ENCODE measurements around the gene ST7.

Gene ST7

DNA sequence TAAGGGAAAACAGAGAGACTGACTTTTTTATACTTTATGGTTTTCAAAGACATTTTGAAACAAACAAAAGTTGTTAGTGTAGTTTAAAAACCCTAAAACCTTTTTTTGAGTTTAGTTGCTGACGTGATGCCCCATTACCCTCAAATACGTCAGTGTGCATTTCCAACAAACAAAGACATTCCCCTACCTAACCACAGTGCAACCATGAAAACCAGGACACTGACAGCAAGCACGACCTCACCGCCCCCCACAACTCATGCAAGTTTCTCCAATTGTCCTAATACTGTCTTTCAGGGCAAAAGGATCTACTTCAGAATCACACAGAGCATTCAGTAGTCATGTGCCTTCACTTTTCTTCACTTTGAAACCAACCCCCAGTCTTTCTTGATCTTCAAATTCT lies 294.5 kb downstream of the ST7 start:
- no peak overlapping the region for H3K4me3 ChIP-seq (ENCODE audit: low read depth, low read length)
- TF ChIP-seq, protein P1, sequence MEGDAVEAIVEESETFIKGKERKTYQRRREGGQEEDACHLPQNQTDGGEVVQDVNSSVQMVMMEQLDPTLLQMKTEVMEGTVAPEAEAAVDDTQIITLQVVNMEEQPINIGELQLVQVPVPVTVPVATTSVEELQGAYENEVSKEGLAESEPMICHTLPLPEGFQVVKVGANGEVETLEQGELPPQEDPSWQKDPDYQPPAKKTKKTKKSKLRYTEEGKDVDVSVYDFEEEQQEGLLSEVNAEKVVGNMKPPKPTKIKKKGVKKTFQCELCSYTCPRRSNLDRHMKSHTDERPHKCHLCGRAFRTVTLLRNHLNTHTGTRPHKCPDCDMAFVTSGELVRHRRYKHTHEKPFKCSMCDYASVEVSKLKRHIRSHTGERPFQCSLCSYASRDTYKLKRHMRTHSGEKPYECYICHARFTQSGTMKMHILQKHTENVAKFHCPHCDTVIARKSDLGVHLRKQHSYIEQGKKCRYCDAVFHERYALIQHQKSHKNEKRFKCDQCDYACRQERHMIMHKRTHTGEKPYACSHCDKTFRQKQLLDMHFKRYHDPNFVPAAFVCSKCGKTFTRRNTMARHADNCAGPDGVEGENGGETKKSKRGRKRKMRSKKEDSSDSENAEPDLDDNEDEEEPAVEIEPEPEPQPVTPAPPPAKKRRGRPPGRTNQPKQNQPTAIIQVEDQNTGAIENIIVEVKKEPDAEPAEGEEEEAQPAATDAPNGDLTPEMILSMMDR (IDR thresholded peaks at IDR 0.05; ENCODE audit: low read depth, low read length) = no peak

- TF ChIP-seq, protein P1 (IDR thresholded peaks at IDR 0.05; ENCODE audit: low read depth, low read length) = no peak
- no peak overlapping the region for H3K4me3 ChIP-seq (ENCODE audit: low read depth, low read length)
These were observed 295.5 kb downstream of the ST7 start for GRCh38 chr7:117248829-117249228.

- H3K4me3 ChIP-seq (ENCODE audit: low read depth, low read length) = no peak overlapping the region
- TF ChIP-seq, protein P1 (IDR thresholded peaks at IDR 0.05; ENCODE audit: low read depth, low read length) = no peak
These were observed 296.4 kb downstream of the ST7 start for GRCh38 chr7:117249696-117250095.

DNA sequence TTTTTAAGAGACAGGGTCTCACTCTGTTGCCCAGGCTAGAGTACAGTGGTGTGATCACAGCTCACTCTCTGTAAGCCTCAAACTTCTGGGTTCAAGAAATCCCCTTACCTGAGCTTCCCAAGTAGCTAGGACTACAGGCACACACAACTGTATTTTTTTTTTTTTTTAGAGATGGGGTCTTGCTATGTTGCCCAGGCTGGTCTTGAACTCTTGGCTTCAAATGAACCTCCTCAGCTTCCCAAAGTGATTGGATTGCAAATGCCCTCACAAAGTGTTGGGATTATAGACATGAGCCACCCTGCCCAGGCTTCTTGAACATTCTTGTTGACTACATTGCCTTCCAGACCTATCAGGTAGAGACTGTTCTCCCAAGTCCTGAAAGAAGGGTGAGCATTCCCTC lies 296.9 kb downstream of the ST7 start:
- no peak overlapping the region for H3K4me3 ChIP-seq (ENCODE audit: low read depth, low read length)
- TF ChIP-seq, protein P1 (IDR thresholded peaks at IDR 0.05; ENCODE audit: low read depth, low read length) = no peak

GRCh38 chr7:117250801-117251200 lies 297.5 kb downstream of the ST7 start:
- no peak overlapping the region for H3K4me3 ChIP-seq (ENCODE audit: low read depth, low read length)
- TF ChIP-seq, protein P1 (IDR thresholded peaks at IDR 0.05; ENCODE audit: low read depth, low read length) = no peak

- TF ChIP-seq, protein P1 (IDR thresholded peaks at IDR 0.05; ENCODE audit: low read depth, low read length) = no peak
- H3K4me3 ChIP-seq (ENCODE audit: low read depth, low read length) = no peak overlapping the region
These were observed 298.4 kb downstream of the ST7 start for GRCh38 chr7:117251687-117252086.

- H3K4me3 ChIP-seq (ENCODE audit: low read depth, low read length) = no peak overlapping the region
- TF ChIP-seq, protein P1 (IDR thresholded peaks at IDR 0.05; ENCODE audit: low read depth, low read length) = no peak
These were observed 306.3 kb downstream of the ST7 start for GRCh38 chr7:117259615-117260014.
